ENCODE measurements around the gene OTOP3. TPM values are rescaled to one million over a fixed set of nuclear protein-coding genes. Genes with fewer than 3 reads are reported as not detected.

OTOP3 gene
- not detected for total RNA-seq (ENCODE audit: unreplicated experiment)
- long read RNA-seq, result 0 reads

- Mint-ChIP-seq H3K36me3 (ENCODE audit: unreplicated experiment) (no peaks in the 10 kb centered on the region), H3K4me3 (ENCODE audit: unreplicated experiment) (peak within 1 kb of the TSS; percentile 64), H3K4me1 (ENCODE audit: low read depth, unreplicated experiment) (peaks cover 10% of the 10 kb centered on the region), H3K27me3 (ENCODE audit: unreplicated experiment) (peaks cover 28% of the 10 kb centered on the region), H3K27ac (ENCODE audit: unreplicated experiment) (no peak within 1 kb of the TSS), H3K9me3 (ENCODE audit: unreplicated experiment) (peaks cover 3% of the 10 kb centered on the region)
- DNase-seq, result peak; percentile 63
- TF ChIP-seq CTCF (IDR thresholded peaks at IDR 0.05; ENCODE audit: partially characterized antibody, unreplicated experiment), result no peak
Measured at GRCh38 chr17:74935585-74936469, at the start of gene OTOP3. Gene OTOP3 (plus strand): TSS chr17:74935898. CDS start chr17:74935922, 24 bp downstream.

- Mint-ChIP-seq H3K9me3 (ENCODE audit: unreplicated experiment) (peaks cover 4% of the 10 kb centered on the region), H3K4me3 (ENCODE audit: unreplicated experiment) (no peak overlapping the region), H3K27me3 (ENCODE audit: unreplicated experiment) (peaks cover 8% of the 10 kb centered on the region), H3K36me3 (ENCODE audit: unreplicated experiment) (no peaks in the 10 kb centered on the region), H3K27ac (ENCODE audit: unreplicated experiment) (no peak overlapping the region), H3K4me1 (ENCODE audit: low read depth, unreplicated experiment) (no peaks in the 10 kb centered on the region)
- no peak for TF ChIP-seq CTCF (IDR thresholded peaks at IDR 0.05; ENCODE audit: partially characterized antibody, unreplicated experiment)
- DNase-seq, result no peak
Measured at GRCh38 chr17:74888469-74888868, 47.2 kb upstream of the OTOP3 start.

- peaks cover 17% of the 10 kb centered on the region for H3K27me3 Mint-ChIP-seq (ENCODE audit: unreplicated experiment)
- TF ChIP-seq CTCF (IDR thresholded peaks at IDR 0.05; ENCODE audit: partially characterized antibody, unreplicated experiment), result no peak
Measured at GRCh38 chr17:74890554-74890953, 45.1 kb upstream of the OTOP3 start.

GRCh38 chr17:74892013-74892841 is 43.5 kb upstream of the OTOP3 start:
- no peak overlapping the region for H3K4me3 Mint-ChIP-seq (ENCODE audit: unreplicated experiment)
- H3K27me3 Mint-ChIP-seq (ENCODE audit: unreplicated experiment), result peaks cover 16% of the 10 kb centered on the region
- no peaks in the 10 kb centered on the region for H3K4me1 Mint-ChIP-seq (ENCODE audit: low read depth, unreplicated experiment)
- no peaks in the 10 kb centered on the region for H3K36me3 Mint-ChIP-seq (ENCODE audit: unreplicated experiment)
- TF ChIP-seq CTCF (IDR thresholded peaks at IDR 0.05; ENCODE audit: partially characterized antibody, unreplicated experiment), result no peak
- DNase-seq, result no peak
- H3K27ac Mint-ChIP-seq (ENCODE audit: unreplicated experiment), result no peak overlapping the region
- H3K9me3 Mint-ChIP-seq (ENCODE audit: unreplicated experiment), result peaks cover 4% of the 10 kb centered on the region

More at GRCh38 chr17:74890554-74890953, 45.1 kb upstream of the OTOP3 start:
- H3K36me3 Mint-ChIP-seq (ENCODE audit: unreplicated experiment), result no peaks in the 10 kb centered on the region
- H3K9me3 Mint-ChIP-seq (ENCODE audit: unreplicated experiment), result peaks cover 4% of the 10 kb centered on the region
- H3K4me3 Mint-ChIP-seq (ENCODE audit: unreplicated experiment), result no peak overlapping the region
- H3K27ac Mint-ChIP-seq (ENCODE audit: unreplicated experiment), result no peak overlapping the region
- H3K4me1 Mint-ChIP-seq (ENCODE audit: low read depth, unreplicated experiment), result no peaks in the 10 kb centered on the region
- no peak for DNase-seq

All from glutamatergic neuron (in vitro differentiated cells).